GM21825 (cell line): ENCODE results near the gene MBTPS1.

Experiments
- ATAC-seq: cut with Tn5 transposase; IDR thresholded peaks from one replicate; pipeline ENCODE4 v1.9.1; 2021; ENCODE audit warnings: mild to moderate bottlenecking, moderate library complexity; ENCODE audit not compliant: unreplicated experiment

Gene MBTPS1

GRCh38 chr16:84116720-84117493 lies at the start of gene MBTPS1:
TSS of gene MBTPS1 (minus strand) at chr16:84116942. CDS start at chr16:84101783, 15,159 bp downstream.
- peak; percentile 94 for ATAC-seq

DNA sequence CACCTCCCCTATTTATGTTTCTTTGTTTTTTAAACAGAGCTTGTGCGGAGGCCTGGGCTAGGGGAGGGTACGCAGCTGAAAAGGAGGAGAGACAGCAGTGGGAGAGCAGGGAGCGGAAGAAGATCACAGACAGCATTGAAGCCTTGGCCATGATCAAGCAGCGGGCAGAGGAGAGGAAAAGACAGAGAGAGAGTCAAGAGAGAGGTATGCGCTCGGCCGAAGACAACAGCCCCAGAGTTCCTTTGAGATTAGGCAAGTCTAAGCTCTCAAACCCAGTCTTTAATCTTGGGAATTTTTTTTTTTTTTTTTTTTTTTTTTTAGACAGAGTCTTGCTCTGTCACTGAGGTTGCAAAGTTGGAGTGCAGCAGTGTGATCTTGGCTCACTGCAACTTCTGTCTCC lies 49.0 kb upstream of the MBTPS1 start:
- no peak for ATAC-seq

GRCh38 chr16:84161801-84162200 lies 45.1 kb upstream of the MBTPS1 start:
- ATAC-seq, result no peak

- ATAC-seq, result no peak
Observed at GRCh38 chr16:84161037-84161436, 44.3 kb upstream of the MBTPS1 start.

DNA sequence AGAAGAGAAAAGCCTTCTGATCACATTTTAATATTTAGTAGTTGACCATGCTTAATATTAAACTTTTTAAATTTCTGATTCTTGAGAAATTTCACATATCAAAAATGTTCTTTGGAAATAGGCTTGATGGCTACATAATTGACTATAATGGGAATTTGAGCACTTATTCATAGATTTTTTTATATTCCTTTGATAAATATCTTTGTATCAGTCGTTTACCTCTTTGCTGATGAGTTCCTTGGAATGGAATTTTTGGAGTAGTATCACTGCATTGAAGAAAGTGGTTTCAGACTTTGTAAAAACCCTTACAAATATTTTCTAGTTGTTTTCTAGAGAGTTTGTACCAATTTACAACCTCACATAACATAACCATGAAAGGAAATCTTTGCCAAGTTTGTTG lies 43.1 kb upstream of the MBTPS1 start:
- ATAC-seq, result no peak

GRCh38 chr16:84159007-84159406 lies 42.3 kb upstream of the MBTPS1 start:
- ATAC-seq, result no peak

DNA sequence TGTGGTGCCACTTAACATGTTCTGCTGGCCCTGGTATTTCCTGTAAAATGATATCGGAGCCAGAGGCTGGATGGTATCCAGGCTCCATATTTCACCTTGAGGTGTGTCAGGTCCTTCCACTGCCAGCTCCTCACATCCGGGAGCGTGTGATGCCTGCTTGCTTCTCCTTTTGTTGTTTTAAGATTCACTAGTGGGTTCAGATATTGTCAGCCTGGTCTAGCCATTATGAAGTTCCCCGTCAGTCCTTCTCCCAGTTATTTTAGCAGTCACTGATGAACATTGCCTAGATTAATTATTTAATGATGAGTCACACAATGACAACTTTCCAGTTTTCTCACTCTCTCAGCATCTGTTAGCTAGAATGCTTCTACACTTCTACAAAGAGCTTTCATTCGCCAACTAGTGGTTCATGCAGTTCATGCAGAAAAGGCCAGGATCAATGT lies 39.6 kb upstream of the MBTPS1 start:
- no peak for ATAC-seq

DNA sequence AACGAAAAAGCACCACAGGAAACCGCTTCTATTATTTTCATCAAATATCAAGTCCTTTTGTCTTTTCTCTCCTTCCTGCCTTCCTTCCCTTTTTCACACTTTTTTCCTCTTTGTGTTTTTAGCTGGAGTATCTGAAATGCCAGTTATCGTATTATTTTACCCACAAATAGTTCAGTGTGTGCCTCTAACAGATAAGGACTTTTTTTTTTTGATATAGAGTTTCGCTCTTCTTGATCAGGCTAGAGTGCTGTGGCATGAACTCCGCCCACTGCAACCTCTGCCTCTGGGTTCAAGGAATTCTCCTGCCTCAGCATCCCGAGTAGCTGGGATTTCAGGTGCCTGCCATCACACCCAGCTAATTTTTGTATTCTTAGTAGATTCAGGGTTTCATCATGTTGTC lies 39.0 kb upstream of the MBTPS1 start:
- ATAC-seq, result no peak

DNA sequence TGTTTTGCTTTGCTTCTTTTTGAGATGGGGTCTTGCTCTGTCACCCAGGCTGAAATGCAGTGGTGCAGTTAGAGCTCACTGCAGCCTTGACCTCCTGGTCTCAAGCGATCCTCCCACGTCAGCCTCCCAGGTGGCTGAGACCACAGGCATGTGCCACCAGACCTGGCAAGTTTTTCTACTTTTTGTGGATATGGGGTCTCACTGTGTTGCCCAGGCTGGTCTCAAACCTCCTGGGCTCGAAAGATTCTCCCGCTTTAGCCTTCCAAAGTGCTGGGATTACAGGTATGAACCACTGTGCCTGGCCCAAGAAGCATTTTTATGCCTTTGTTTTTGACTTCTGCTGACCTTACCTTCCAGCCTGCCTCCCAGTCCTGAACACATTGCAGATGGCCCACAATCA lies 38.5 kb upstream of the MBTPS1 start:
- no peak for ATAC-seq

DNA sequence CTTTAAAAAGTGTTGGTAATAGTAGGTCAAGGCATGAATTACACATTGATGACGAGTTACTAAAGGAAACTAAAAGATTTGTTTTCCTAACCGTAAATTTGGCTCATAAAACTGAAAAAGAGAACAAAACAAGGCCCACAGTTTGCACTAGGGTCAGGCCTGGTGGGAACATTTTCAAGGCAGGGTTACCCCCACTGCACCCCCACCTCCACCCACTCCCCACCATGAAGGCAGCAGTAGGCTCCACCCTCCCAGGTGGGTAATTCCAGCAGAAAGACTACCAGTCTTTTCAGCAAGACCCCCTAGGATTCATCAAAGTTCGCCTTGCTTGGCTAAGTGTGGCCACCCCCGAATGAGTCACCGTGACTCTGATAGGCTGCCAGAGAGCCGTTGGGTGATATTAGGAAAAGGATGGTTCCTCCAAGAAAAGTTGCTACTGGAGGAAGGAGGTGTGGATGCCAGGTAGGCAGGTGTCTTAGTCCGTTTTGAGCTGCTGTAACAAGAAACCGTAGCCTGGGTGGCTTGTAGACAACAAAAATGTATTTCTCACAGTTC lies 37.0 kb upstream of the MBTPS1 start:
- ATAC-seq, result no peak

DNA sequence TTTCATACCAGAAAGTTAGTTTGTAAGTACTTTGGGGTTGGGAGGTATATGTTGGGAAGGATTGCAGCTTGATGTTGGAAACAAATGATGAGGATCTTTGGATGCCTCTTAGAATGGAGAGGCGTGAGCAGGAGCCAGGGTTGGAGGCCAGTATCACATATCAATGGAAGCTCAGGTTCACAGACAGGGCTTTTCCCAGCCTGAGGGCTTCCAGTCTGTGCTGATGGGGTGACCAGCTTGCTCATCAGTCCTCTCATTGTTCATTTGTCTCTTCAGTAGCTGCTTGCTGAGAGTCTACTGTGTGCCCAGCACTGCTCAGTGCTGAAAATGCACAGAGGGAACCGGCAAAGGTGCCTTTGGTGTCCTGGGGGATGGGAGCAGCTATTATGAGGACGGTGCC lies 34.2 kb upstream of the MBTPS1 start:
- ATAC-seq, result no peak

DNA sequence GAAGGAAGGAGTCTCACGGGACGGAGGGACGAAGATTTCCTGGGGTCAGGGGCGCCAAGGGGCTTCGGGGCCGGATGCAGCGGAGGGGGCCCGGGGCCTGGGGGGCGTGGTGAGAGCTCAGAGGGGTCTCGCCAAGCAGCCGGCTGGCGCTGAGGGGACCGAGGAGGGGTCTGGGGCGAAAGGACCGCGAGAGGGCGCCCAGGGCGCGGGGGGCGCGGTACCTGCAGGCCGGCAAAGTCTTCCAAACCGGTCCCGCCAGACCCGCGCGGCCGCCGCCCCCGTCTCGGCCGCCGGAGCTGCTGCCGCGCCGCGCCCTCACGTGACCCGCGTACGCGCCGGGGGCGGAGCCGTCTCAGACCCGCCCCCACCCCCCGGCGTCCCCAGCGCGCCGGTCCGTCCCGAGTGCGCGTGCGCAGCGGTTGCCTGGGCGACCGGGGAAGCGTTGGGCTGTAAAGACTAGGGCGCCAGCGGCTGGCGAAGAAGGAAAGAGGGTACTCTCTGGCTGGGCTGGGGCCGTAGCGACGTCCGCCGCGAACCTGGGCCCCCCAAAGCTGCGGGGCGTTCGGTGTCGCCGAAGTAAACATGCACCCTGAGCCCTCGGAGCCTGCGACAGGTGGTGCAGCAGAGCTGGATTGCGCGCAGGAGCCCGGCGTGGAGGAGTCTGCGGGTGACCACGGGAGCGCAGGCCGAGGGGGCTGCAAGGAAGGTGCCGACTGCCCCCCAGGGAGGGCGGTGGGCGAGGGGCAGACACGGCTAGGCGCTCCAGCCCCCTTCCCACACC lies 28.3 kb upstream of the MBTPS1 start, which contains the start of the genes DNAAF1 and HSDL1:
TSS of gene DNAAF1 (plus strand) at position 450 of the 781 bp plus-strand sequence. CDS start at position 583, 133 bp downstream.
TSS of gene HSDL1 (minus strand) at position 319 of the 781 bp plus-strand sequence. CDS start 13,856 bp downstream, outside the sequence.
- peak; percentile 82 for ATAC-seq

GRCh38 chr16:84144209-84144858 lies 27.6 kb upstream of the MBTPS1 start:
- ATAC-seq, result peak; percentile 29

DNA sequence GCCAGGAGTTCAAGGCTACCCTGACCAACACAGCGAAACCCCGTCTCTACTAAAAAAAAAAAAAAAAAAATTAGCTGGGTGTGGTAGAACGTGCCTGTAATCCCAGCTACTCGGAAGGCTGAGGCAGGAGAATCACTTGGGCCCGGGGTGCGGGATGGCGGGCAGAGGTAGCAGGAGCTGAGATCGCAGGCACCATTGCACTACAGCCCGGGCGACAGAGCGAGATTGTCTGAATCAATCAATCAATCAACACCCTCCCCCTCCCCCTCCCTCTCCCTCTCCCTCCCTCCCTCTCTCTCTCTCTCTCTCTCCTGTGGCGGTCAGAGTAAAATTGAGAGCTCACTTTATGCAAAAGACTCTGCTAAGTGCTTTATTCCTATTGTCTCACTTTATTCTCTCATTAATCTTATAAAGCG lies 27.1 kb upstream of the MBTPS1 start:
- ATAC-seq, result no peak

DNA sequence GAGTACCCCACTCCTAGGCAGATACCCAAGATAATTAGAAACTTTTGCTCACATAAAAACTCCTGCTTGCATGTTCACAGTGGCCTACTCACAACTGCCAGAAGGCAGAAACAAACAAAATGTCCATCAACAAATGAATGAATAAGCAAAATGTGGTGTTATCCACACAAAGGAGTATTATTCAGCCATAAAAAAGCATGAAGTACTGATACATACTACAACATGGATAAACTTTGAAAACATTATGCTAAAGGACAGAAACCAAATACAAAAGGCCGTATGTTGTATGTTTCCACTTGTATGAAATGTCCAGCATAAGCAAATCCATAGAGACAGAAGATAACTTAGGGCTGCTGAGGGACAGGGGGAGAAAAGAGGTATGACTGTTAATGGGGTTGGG lies 26.3 kb upstream of the MBTPS1 start:
- no peak for ATAC-seq

DNA sequence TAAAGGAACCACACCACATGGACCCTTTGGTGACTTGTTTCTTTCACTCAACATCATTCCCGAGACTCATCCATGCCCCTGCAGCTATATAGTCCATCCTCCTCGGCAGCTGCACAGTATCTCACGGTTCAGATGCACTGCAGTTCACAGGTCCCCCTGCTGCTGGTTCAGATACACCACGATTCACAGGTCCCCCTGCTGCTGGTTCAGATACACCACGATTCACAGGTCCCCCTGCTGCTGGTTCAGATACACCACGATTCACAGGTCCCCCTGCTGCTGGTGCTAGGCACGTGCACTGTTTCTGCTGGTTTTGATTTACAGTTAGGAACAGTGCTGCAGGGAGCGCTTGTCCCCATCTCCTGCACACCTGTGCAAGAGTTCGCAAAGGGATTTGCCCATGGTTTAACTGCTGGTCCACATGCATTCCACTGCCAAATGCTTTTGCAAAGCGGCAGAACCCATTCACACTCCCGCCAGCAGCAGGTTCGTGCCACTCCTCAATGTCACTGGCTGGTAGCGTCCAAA lies 24.5 kb upstream of the MBTPS1 start:
- ATAC-seq, result no peak

- ATAC-seq, result no peak
Observed at GRCh38 chr16:84139628-84140258, 23.0 kb upstream of the MBTPS1 start.

- ATAC-seq, result peak; percentile 82
Observed at GRCh38 chr16:84138824-84139627, 22.3 kb upstream of the MBTPS1 start.

- ATAC-seq, result no peak
Observed at GRCh38 chr16:84138500-84138823, 21.7 kb upstream of the MBTPS1 start.
